ENCODE results near the gene CERT1. TPM values are rescaled to one million over a fixed set of nuclear protein-coding genes. Genes with fewer than 3 reads are reported as not detected.

The CERT1 gene
- polyA plus RNA-seq, 1 of the 3 experiments (the other 2 are of a cell fraction): 4.5 TPM

GRCh38 chr5:75439276-75439675 is 72.2 kb downstream of the CERT1 start:
- no peaks in the 10 kb centered on the region for H3F3A ChIP-seq (replicated peaks; ENCODE audit: insufficient read depth)
- DNase-seq: no peak
- H3K9me3 ChIP-seq: no peaks in the 10 kb centered on the region
- WGBS (ENCODE audit: low lambda C conversion rate): 94% methylated on average over 2 of the region's 2 CpGs
- no peaks in the 10 kb centered on the region for H4K20me1 ChIP-seq (ENCODE audit: insufficient read depth)
- no peaks in the 10 kb centered on the region for H3K9me2 ChIP-seq
- no peak overlapping the region for H3K27ac ChIP-seq (ENCODE audit: low read depth in 2 of 2, low read length in 1 of 2)
- CTCF ChIA-PET: interaction anchor here (0.7 to 1.5 kb wide), 2 partner anchors 9 to 541 kb away, joined by 3 to 6 read pairs; no protein-coding TSS in a partner anchor
- no peaks in the 10 kb centered on the region for H3K36me3 ChIP-seq (replicated peaks in 1 of 2; ENCODE audit: control insufficient read depth in 1 of 2, insufficient read depth in 2 of 2, low read length in 1 of 2)
- no peaks in the 10 kb centered on the region for H3K4me1 ChIP-seq (ENCODE audit: control insufficient read depth in 1 of 2, insufficient read depth in 2 of 2, low read depth in 1 of 2, low read length in 1 of 2)
- H3K9ac ChIP-seq: no peak overlapping the region
- no peak overlapping the region for H3K4me2 ChIP-seq
- no peaks in the 10 kb centered on the region for H3K79me2 ChIP-seq (ENCODE audit: insufficient read depth)
- TF ChIP-seq USF1 (IDR thresholded peaks at IDR 0.05; ENCODE audit: borderline replicate concordance, low read depth) (no peak), NRF1 (IDR thresholded peaks at IDR 0.05; ENCODE audit: low read depth, low read length) (no peak), YY1 (IDR thresholded peaks at IDR 0.05; ENCODE audit: low read depth) (no peak), MAX (IDR thresholded peaks at IDR 0.05; ENCODE audit: low read depth) (no peak), NFIC (IDR thresholded peaks at IDR 0.05; ENCODE audit: borderline replicate concordance) (no peak)
- no peaks in the 10 kb centered on the region for H3K27me3 ChIP-seq (ENCODE audit: insufficient read depth)
- H3K4me3 ChIP-seq (ENCODE audit: low read depth in 2 of 2, low read length in 1 of 2): no peak overlapping the region
- H2AFZ ChIP-seq (ENCODE audit: low read depth): no peak overlapping the region
- POLR2A ChIA-PET: no interaction called here

GRCh38 chr5:75438722-75439121 is 72.7 kb downstream of the CERT1 start:
- H3F3A ChIP-seq (replicated peaks; ENCODE audit: insufficient read depth): no peaks in the 10 kb centered on the region

More at GRCh38 chr5:75438722-75439121, 72.7 kb downstream of the CERT1 start:
- ChIA-PET POLR2A (no interaction called here), CTCF (interaction anchor here (0.7 kb wide), 1 partner anchor 541 kb away, joined by 3 read pairs; no protein-coding TSS in a partner anchor)
- Histone ChIP-seq H3K9me2 (no peaks in the 10 kb centered on the region), H3K4me3 (ENCODE audit: low read depth in 2 of 2, low read length in 1 of 2) (no peak overlapping the region), H3K36me3 (replicated peaks in 1 of 2; ENCODE audit: control insufficient read depth in 1 of 2, insufficient read depth in 2 of 2, low read length in 1 of 2) (no peaks in the 10 kb centered on the region), H3K4me2 (no peak overlapping the region), H3K79me2 (ENCODE audit: insufficient read depth) (no peaks in the 10 kb centered on the region), H2AFZ (ENCODE audit: low read depth) (no peak overlapping the region), H3K4me1 (ENCODE audit: control insufficient read depth in 1 of 2, insufficient read depth in 2 of 2, low read depth in 1 of 2, low read length in 1 of 2) (no peaks in the 10 kb centered on the region), H3K27me3 (ENCODE audit: insufficient read depth) (no peaks in the 10 kb centered on the region), H3K9ac (no peak overlapping the region), H4K20me1 (ENCODE audit: insufficient read depth) (no peaks in the 10 kb centered on the region), H3K9me3 (no peaks in the 10 kb centered on the region), H3K27ac (ENCODE audit: low read depth in 2 of 2, low read length in 1 of 2) (no peak overlapping the region)
- WGBS (ENCODE audit: low lambda C conversion rate): 89% methylated on average over 2 of the region's 2 CpGs
- DNase-seq: no peak
- 0 out of 2 replicates have a peak, but pooled peaks have one; percentile 11 for TF ChIP-seq CTCF (IDR thresholded peaks at IDR 0.05)
- no peak for TF ChIP-seq SMC3 (IDR thresholded peaks at IDR 0.05; ENCODE audit: low read depth, low read length)
- no peak for TF ChIP-seq CHD2 (IDR thresholded peaks at IDR 0.05; ENCODE audit: low read length, partially characterized antibody)
- TF ChIP-seq MXI1 (IDR thresholded peaks at IDR 0.05; ENCODE audit: low read depth, low read length): no peak
- no peak for TF ChIP-seq PBX3 (IDR thresholded peaks at IDR 0.05)

All from SK-N-SH (cell line).